Measurements from ENCODE around the gene XCR1.
"Not testable (repeated sequence)": the region's sequence is repeated elsewhere in the genome, so short reads cannot be mapped to it uniquely, and the experiment has no call there.

The XCR1 gene

DNA sequence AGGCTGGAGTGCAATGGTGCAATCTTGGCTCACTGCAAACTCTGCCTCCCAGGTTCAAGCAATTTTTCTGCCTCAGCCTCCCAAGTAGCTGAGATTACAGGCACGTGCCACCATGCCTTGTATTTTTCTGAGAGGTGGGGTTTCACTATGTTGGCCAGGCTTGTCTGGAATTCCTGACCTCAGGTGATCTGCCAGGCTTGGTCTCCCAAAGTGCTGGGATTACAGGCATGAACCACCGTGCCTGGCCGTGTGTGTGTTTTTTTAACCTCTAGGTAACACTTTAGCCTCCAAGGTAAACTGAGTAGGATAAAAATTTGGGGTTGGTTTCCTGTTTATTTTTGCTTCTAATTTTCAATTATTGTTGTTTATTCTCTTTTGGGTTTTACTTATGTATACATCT lies 10.8 kb upstream of the XCR1 start:
- DNase-seq: not testable (repeated sequence)

DNA sequence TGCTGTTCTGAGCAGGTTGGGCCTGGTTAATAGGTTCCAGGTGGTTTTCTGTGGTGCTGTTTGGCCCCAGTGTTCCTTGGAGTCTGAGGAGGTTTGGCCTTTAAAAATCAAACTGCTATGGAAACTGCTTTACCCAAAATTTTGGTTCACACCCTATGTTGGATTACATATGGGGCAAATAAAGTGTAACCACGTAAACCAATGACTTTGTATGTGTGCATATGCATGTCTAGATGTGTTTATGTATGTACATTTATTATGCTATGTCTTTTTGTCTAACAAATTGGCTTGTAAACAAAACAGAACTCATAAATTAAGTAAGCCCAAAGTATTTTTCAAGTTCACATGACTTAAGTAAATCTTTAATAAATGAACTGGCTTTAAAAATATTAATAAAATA lies 8.9 kb upstream of the XCR1 start:
- no peak for DNase-seq

DNA sequence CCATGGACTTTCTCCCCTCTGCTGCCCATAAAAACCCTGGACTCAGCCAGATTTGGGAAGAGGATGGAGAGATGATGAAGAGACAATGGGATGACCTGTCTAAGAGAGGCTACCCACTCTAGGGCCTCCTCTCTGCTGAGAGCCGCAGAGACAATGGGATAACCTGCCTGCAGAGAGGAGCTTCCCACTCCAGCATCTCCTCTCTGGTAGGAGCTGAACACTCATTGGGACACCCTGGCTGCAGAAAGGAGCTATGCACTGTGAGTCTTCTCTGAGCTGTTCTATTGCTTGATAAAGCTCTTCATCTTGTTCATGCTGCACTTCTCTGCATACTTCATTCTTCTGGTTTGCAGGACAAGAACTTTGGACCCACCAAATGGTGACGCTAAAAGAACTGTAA lies 4.5 kb upstream of the XCR1 start:
- no peak for DNase-seq

DNA sequence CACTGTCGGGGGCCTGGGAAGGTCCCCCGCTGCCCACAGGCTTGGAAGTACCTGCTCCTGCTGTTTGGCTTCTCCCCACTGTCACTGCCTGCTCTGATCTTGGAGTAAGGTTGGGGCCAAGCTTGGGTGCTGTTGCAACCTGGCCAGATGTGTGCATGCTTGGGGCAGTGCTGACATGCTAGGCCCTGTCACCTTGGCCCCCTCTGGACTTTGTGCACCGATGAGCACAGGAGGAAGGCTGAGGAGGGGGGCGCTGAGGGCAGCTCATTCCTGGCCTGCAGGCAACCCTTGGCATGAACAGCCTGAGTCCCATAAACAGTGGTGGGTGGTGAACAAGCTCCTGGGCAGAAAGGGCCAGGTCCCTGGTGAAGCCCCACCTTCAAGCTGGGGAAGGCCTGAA lies 4.0 kb upstream of the XCR1 start:
- DNase-seq: no peak

DNA sequence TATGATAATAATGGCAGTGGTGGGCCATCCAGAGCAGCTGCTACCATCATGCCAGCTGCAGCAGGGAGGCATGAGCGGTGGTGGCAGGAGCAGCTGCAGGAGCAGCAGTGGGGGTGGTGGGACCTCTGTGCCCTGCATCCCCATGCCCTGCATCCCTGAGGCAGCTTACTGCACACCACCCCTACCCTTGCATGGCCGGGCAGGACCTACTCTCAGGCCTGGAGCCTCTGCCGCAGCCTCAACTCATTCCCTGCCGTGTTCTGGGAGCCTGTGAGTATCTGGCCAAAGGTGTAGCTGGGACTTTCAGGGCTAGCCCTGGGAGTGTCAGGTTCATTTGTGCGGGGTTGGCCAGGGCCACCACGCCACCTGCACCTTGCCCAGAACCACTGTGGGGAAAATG lies 3.3 kb upstream of the XCR1 start:
- no peak for DNase-seq

DNA sequence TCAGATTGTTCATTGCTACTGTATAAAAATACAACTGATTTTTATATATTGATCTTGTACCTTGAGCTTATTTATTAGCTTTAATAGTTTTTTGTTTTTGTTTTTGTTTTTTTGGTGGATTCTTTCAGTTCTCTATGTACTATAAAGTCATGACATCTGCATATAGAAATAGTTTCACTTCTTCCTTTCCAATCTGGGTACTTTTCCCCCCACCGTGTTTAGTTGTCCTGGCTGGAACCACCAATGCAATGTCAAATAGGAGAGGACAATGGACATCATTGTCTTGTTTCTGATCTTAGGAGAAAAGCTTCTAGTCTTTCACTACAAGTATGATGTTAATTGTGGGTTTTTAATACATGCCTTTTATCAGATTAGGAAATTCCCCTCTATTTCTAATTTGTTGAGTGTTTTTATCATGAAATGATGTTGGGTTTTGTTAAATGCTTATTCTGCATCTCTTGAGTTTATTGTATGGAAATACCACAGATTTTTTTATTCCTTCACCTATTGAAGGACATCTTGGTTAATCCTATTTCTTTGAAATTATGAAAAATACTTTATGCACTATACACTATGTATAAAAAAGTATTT lies 2.8 kb upstream of the XCR1 start:
- DNase-seq: no peak

DNA sequence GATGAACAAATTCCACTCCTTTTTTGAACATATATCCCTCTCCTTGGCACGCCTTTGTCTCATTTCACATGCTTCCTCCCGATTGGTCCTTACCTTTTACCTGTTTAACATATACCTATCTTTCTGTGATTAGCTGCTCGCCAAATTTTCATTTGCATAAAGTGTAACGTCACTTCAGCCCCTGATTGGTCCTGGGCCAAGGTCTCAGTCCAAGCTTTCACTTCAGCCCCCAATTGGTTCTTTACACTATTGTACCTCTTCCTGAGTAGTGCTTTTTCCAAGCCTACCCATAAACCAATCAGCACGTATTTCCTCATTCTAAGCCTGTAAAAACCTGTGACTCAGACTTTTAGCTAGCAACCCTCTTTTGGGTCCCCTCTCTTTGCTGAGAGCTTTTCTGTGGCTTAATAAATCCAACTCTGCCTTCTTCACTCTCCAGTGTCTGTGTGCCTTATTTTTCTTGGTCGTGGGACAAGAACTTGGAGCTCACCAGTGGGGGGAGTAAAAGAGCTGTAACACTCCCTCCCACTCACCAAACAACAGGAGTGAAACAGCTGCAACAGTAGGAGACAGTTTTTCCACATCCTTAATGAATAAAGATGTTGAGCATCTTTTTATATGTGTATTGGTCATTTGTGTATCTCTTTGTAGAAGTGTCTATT lies 584 bp upstream of the XCR1 start:
- no peak for DNase-seq

DNA sequence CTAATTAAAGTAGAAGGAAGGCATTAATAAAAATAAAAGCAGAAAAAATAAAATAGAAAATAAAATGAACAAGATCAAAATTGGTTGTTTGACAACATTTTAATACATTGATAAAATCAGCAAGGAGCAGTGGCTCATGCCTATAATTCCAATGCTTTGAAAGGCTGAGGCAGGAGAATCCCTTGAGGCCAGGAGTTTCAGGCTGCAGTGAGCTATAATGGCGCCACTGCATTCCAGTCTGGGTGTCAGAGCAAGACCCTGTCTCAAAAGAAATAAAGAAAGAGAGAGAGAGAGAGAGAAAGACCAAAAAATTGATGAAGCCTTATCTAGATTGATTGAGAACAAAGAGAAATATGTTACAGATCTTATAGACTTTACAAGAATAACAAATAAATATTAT lies 2.1 kb downstream of the XCR1 start:
- DNase-seq: no peak

DNA sequence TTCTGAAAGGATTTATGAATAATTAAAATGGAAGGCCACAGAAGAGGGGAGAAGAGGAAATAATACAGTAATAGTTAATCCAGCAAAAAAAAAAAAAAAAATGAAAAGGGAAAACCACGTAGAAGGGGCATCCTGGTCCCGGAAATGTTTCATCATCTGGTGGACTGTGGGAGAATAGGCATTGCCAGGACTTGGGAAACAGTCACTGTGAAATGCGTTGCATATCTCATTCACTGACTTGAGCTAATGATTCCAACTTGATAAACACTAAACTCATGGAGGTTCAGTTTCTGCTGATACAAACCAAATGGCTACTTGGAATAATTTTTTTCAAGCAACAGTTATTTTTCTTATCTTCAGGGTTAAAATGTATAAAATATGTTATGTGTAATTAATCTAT lies 3.2 kb downstream of the XCR1 start:
- DNase-seq: no peak

DNA sequence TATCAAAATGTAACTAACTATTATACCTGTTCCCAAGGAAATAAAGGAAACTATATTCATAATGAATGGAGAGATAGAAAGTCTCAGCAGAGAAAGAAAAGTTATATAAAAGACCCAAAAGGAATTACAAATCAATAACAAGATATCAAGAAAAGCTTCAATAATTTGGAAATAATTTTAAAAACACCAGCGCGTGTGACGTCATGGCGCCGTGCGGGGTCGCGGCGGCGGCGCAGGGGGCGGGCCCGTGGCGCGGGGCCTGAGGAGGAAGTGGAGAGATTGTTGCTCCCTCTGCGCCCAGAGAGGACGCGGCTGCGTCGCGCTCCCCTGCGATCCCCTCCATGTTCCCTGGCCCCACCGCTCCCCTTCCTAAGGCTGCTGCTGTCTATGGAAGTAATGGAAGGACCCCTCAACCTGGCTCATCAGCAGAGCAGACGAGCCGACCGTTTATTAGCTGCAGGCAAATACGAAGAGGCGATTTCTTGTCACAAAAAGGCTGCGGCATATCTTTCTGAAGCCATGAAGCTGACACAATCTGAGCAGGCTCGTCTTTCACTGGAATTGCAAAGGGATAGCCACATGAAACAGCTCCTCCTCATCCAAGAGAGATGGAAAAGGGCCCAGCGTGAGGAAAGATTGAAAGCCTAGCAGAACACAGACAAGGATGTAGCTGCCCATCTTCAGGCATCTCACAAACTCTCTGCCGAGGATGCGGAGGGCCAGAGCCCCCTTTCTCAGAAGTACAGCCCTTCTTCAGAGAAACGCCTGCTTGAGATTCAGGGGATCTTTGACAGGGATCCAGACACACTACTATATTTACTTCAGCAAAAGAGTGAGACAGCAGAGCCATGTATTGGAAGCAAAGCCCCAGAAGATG lies 4.1 kb downstream of the XCR1 start:
- no peak for DNase-seq

DNA sequence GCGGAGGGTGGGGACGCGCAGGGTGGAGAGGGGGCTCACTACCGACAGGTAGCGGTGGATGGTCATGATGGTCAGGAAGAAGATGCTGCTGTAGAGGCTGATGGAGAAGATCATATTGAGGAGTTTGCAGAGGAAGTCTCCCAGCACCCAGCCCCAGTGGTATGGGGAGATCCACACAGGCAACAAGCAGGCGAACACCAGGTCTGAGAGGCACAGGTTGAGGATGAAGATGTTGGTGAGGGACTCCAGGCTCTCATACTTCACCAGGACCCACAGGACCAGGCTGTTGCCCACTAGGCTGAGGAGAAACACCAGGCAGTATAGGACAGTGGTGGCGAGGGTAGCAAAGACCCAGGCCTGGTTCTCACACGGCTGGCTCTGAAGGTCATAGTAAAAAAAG lies 5.8 kb downstream of the XCR1 start:
- no peak for DNase-seq

DNA sequence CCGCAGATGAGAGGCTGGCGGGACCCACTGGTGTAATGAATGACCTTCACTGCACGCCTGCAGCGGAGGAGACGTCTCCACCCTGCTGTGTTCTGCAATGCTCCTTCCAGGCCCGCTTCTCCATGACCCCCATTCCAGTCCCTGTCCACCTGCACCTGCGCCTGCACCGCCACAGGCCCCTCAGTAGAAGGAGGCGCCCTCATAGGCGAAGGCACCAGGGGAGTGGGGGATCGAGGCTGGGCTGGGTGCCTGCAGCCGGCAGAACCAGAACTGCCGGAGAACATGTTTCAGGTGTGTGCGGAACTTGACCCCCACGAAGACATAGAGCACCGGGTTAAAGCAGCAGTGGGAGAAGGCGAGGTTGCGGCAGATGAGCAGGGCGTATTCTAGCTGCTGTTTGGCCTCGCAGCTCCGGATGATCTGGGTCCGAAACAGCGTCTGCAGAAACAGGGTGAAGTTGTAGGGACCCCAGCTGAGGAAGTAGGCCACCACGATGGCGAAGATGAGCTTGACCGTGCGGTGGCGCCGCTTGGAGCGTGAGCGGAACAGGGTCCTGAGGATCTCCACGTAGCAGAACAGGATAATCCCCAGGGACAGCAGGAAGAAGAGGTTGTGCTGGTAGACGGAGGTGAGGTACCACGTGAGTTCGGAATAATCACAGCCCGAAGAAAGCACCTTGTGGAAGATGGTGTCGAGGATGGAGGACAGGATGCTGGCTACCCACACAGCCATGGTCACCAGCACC lies 6.3 kb downstream of the XCR1 start:
- DNase-seq: no peak

DNA sequence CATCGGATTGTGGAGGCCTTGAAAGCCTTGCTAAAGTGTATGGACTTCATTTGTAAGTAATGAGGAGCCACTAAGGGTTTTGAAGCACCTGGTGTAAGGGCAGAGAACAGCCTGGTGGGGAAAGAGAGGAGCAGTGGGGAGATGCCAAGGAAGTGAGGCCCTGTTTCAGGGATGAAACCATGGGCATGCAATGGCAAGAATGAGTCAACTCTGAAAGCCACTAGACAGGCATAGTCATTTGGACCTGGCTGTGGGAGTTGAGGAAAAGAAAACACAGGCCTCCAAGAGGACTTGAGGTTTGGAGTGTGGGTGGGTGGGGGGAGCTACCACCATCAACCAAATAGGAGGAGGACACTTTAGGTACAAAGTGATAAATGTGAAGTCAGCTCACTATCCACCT lies 7.6 kb downstream of the XCR1 start:
- no peak for DNase-seq

DNA sequence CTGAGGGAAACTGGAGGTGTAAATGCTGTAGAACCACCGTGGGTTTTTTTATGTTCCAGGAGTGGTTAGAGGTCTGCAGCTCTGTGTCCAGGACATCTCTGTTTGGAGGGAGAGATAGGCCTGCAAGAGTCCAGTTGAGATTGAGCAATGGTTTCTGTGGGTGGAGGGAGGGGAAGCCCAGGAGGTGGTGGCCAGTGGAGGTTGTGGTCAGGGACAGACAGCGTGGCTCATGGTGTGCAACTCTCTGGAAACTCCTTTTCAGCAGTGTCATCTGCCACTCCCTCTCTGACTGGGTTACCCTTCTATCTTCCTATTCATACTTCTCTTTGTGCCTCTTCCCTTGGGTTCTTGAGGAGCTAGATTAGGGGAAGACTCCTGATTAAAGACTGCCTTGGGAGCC lies 9.6 kb downstream of the XCR1 start:
- DNase-seq: no peak

DNA sequence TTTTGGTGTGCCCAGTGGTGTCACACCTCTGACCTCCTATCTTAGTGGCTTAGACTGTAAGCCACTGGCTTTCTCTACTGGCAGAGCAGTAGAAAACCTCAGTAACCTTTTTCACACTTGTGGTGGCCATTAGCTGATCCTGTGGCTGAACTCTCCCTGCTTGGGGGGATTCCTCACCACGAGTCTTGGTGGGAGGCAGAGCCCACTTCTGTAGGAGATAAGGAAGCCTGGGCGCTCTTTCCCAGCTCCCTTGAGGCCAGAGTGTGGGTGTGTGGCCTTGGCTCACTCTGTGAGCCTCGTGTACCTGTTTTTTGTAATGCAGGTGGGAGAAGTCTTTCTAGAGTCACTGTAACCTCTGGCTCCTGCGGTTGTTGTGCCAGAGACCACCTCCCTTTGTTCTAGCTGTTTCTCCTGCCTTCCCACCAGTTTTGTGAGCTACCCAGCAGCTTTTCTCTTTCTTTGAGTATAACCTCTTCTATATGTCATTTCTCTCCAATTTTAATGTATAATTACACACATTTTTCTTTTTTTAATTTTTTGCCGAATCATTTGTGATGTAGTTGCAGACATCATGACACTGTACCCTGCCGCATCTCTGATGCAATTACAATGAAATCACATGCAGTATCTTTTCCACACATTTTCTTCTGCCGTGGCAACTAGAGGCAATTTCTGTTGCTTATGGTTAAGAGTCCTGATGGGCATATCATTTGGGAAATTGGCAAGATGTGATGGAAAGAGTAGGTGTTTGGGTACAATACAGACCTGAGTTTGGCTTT lies 13.8 kb downstream of the XCR1 start:
- no peak for DNase-seq

DNA sequence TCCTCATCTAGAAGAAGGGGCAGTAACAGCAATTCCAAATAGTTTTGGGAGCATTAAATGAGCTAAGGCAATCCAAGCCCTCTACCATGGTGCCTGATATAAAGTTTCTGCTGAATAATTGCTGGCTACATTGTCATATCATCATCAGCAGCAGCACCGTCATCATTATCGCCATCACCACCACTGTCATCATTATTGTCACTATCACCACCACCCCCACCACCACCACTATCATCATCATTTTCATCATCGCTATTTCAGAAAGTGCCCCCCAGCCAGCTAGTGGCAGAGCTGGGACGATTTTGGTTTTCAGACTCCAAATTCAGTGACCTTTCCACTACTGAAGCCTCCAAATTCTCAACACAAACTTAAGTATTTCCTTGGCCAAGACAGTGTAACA lies 15.0 kb downstream of the XCR1 start:
- no peak for DNase-seq

DNA sequence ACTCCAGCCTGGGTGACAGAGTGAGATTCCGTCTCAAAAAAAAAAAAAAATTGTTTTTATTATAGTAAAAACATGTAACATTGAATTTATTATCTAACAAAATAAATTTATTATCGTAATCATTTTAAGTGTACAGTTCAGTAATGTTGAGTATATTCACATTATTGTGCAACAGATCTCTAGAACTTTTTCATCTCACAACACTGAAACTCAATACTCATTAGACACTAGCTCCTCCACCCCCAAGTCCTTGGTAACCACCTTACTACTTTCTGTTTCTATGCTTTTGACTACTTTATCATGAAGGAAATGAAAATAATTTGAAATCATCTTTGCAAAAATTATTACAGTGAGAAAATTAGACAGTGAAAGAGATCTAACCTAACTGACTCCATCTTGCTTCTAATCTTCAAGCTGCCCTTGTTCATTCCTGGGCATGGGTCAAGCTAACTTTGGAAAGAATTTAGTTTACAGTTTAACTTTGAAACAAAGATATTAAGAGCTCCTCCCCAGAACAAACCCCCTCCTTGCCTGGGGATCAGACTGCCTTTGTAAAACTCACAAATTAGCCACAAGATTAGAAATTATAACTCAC lies 16.7 kb downstream of the XCR1 start:
- no peak for DNase-seq

DNA sequence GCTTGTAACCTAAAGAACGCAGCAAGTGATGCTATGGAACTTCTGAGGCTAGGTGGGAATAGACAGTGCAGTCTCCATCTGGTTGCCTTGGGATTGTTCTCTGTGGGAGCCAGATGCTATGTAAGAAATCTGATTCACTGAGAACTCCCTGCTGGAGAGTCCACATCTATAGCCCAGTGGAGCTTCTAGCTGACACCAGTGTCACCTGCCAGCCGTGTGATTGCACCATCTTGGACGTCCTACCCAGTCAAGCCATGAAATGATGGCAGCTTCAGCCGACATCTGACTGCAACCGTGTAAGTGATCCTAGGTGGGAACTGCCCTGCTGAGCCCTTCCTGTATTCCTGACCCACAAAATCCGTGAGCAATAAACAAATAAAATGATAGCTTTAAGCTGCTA lies 19.2 kb downstream of the XCR1 start:
- DNase-seq: no peak

DNA sequence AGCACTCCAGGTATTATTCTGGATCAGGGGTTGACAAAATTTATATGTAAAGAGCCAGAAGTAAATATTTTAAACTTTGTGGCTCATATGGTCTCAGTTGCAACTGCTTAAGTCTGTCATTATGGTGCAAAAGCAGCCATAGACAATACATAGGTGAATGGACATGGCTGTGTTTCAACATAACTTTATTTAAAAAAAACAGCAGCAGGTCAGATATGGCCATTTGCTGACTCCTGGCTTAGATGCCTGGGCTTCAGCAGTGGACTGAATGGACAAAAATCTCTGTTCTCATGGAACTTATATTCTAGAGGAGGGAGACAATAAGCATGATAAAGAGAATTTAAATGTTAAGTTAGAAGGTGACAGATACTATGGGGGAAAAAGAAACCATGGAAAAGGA lies 20.0 kb downstream of the XCR1 start:
- DNase-seq: no peak

DNA sequence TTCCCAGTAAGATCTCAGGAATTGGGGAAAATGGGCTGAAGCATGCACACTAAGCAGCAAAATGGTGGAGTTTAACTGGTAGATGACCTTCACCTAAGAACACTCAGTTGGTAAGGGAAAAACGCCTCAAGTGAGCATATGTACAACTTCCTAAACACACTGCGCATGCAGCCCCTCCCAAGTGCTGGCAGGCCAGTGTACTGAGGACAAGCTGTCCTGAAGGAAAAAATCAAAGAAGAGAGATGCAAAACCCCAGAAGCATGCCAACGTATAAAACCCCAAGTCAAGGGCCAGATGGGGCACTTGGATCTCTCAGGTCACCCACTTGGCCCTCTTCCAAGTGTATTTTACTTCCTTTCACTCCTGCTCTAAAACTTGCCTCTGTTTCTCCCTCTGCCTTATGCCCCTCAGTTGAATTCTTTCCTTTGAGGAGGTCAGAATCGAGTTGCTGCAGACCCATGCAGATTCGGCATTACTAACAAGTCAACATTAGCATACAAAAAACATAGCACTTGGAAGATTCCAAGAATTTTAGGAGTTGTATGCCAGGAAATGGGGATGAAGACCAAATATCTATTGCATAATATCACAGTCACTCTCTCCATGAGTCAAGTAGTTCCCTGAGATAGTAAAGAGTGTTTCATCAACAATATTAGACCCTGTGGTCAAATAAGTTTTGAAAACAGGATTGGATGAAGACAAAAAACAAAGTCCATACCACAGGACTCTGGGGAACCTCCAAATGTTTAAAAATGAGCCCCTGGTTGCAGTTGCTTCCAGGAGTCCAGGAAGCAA lies 20.8 kb downstream of the XCR1 start:
- DNase-seq: peak; percentile 86

DNA sequence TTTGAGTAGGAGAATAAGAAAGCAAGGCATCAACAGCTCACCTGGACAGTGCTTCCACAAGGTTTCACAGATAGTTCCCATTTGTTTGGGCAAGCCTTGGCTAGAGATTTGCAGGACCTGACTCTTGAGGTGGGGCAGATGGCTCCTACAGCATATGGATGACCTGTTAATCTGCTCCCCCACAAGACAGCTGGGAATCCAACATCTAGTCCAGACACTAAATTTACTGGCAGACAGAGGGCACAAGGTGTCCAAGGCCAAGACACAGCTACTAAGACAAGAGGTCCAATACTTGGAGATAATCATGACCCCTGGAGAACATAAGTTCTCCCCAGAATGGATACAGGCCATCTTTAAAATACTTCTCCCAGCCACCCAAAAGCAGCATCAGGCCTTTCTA lies 23.6 kb downstream of the XCR1 start:
- not testable (repeated sequence) for DNase-seq

DNA sequence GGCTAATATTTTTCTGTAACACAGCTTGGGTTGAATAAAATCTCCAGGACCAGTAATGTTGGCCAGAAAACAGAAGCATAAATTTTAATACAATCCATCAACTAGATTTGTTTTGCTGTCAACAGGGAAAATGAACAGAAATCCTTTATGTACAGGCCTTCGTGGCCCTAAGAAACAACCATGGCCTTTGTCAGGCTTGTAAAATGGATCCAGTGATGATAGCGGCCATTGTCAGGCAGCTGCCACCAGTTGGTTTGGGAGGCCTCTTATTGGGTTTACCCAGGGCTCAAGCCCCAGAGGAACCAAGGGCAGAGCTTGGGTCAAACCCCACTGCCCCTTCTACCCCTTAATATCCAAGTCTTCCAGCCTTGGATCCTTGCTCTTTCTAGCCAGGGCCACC lies 26.1 kb downstream of the XCR1 start:
- no peak for DNase-seq

Data from fibroblast of skin of right quadriceps (primary cell).